ENCODE data around the gene NSMCE3.

Gene NSMCE3

GRCh38 chr15:29275855-29276254, 6.2 kb upstream of the NSMCE3 start:
- DNase-seq (ENCODE audit: low spot score), result no peak
- no peak for TF ChIP-seq CTCF (IDR thresholded peaks at IDR 0.05; ENCODE audit: borderline replicate concordance, control extremely low read depth, extremely low read depth, insufficient read depth, missing control alignments)
- in situ Hi-C loops (cut with MboI; ENCODE audit: low sequenced_read_pairs, unreplicated experiment), result no loop called here

GRCh38 chr15:29274946-29275345, 5.3 kb upstream of the NSMCE3 start:
- no peak for TF ChIP-seq CTCF (IDR thresholded peaks at IDR 0.05; ENCODE audit: borderline replicate concordance, control extremely low read depth, extremely low read depth, insufficient read depth, missing control alignments)
- in situ Hi-C loops (cut with MboI; ENCODE audit: low sequenced_read_pairs, unreplicated experiment), result no loop called here
- DNase-seq (ENCODE audit: low spot score), result no peak

- no peak for DNase-seq (ENCODE audit: low spot score)
- in situ Hi-C loops (cut with MboI; ENCODE audit: low sequenced_read_pairs, unreplicated experiment), result no loop called here
- TF ChIP-seq CTCF (IDR thresholded peaks at IDR 0.05; ENCODE audit: borderline replicate concordance, control extremely low read depth, extremely low read depth, insufficient read depth, missing control alignments), result no peak
Measured at GRCh38 chr15:29272219-29272618, 2.6 kb upstream of the NSMCE3 start.

- in situ Hi-C loops (cut with MboI; ENCODE audit: low sequenced_read_pairs, unreplicated experiment), result no loop called here
- no peak for DNase-seq (ENCODE audit: low spot score)
- TF ChIP-seq CTCF (IDR thresholded peaks at IDR 0.05; ENCODE audit: borderline replicate concordance, control extremely low read depth, extremely low read depth, insufficient read depth, missing control alignments), result no peak
Measured at GRCh38 chr15:29270976-29271375, 1.4 kb upstream of the NSMCE3 start.

GRCh38 chr15:29270169-29270955, 740 bp upstream of the NSMCE3 start:
- TF ChIP-seq CTCF (IDR thresholded peaks at IDR 0.05; ENCODE audit: borderline replicate concordance, control extremely low read depth, extremely low read depth, insufficient read depth, missing control alignments), result no peak
- in situ Hi-C loops (cut with MboI; ENCODE audit: low sequenced_read_pairs, unreplicated experiment), result no loop called here
- peak; percentile 18 for DNase-seq (ENCODE audit: low spot score)

- in situ Hi-C loops (cut with MboI; ENCODE audit: low sequenced_read_pairs, unreplicated experiment), result no loop called here
- peak; percentile 40 for DNase-seq (ENCODE audit: low spot score)
- no peak for TF ChIP-seq CTCF (IDR thresholded peaks at IDR 0.05; ENCODE audit: borderline replicate concordance, control extremely low read depth, extremely low read depth, insufficient read depth, missing control alignments)
Measured at GRCh38 chr15:29268706-29269484, 727 bp downstream of the NSMCE3 start.
